Measurements from ENCODE around the gene NNT.

- no peak for TF ChIP-seq POLR2A (IDR thresholded peaks at IDR 0.05)
- TF ChIP-seq CTCF (IDR thresholded peaks at IDR 0.05) = no peak
- no peak for TF ChIP-seq EP300 (IDR thresholded peaks at IDR 0.05; ENCODE audit: low read depth)
Measured at GRCh38 chr5:43647789-43648188, 44.8 kb downstream of the NNT start.
